HG02678 (cell line): Measurements from ENCODE around the gene ARHGAP22.

Source experiments
- ATAC-seq: cut with Tn5 transposase; IDR thresholded peaks from one replicate; pipeline ENCODE4 v1.9.1; 2021; ENCODE audit warnings: mild to moderate bottlenecking, moderate library complexity; ENCODE audit not compliant: unreplicated experiment

ARHGAP22 gene

GRCh38 chr10:48485711-48486110 is 119.2 kb downstream of the ARHGAP22 start:
- ATAC-seq = no peak

GRCh38 chr10:48484911-48485310 is 120.0 kb downstream of the ARHGAP22 start:
- no peak for ATAC-seq

GRCh38 chr10:48482207-48482606 is 122.7 kb downstream of the ARHGAP22 start:
- no peak for ATAC-seq

GRCh38 chr10:48481385-48481784 is 123.5 kb downstream of the ARHGAP22 start:
- ATAC-seq = no peak

- no peak for ATAC-seq
These were observed 124.2 kb downstream of the ARHGAP22 start for GRCh38 chr10:48480397-48481374.

- ATAC-seq = no peak
These were observed 125.7 kb downstream of the ARHGAP22 start for GRCh38 chr10:48478980-48479811.

- no peak for ATAC-seq
These were observed 126.4 kb downstream of the ARHGAP22 start for GRCh38 chr10:48478469-48478868.

- ATAC-seq = no peak
These were observed 127.3 kb downstream of the ARHGAP22 start for GRCh38 chr10:48477616-48478015.

- ATAC-seq = no peak
These were observed 127.7 kb downstream of the ARHGAP22 start for GRCh38 chr10:48477141-48477540.

GRCh38 chr10:48476279-48476982 is 128.4 kb downstream of the ARHGAP22 start:
- no peak for ATAC-seq

- ATAC-seq = no peak
These were observed 129.0 kb downstream of the ARHGAP22 start for GRCh38 chr10:48475943-48476278.

GRCh38 chr10:48474765-48475365 is 130.0 kb downstream of the ARHGAP22 start:
- no peak for ATAC-seq

- no peak for ATAC-seq
These were observed 131.2 kb downstream of the ARHGAP22 start for GRCh38 chr10:48473704-48474103.

- ATAC-seq = no peak
These were observed 132.3 kb downstream of the ARHGAP22 start for GRCh38 chr10:48472501-48473069.

GRCh38 chr10:48470893-48471805 is 133.7 kb downstream of the ARHGAP22 start:
- ATAC-seq = no peak

- no peak for ATAC-seq
These were observed 134.6 kb downstream of the ARHGAP22 start for GRCh38 chr10:48470115-48470892.

GRCh38 chr10:48469516-48470020 is 135.3 kb downstream of the ARHGAP22 start:
- no peak for ATAC-seq

GRCh38 chr10:48468866-48469511 is 135.9 kb downstream of the ARHGAP22 start:
- ATAC-seq = no peak
